Loucy (cell line): ENCODE measurements around the gene GRM5.

ENCODE experiments used
- EZH2phosphoT487 ChIP-seq: fragments of 200-600 bp; IDR thresholded peaks from 2 replicates; pipeline ENCODE4 v1.6.1; 2018; ENCODE audit warnings: antibody characterized with exemption, mild to moderate bottlenecking, moderate library complexity, borderline replicate concordance
- TF ChIP-seq, protein P1 (sequence below): fragments of 200-600 bp; sonication (generic); conservative IDR thresholded peaks from 2 replicates; pipeline ENCODE4 v1.5.1; 2014; ENCODE audit warnings: mild to moderate bottlenecking, antibody characterized with exemption, low read length

DNA sequence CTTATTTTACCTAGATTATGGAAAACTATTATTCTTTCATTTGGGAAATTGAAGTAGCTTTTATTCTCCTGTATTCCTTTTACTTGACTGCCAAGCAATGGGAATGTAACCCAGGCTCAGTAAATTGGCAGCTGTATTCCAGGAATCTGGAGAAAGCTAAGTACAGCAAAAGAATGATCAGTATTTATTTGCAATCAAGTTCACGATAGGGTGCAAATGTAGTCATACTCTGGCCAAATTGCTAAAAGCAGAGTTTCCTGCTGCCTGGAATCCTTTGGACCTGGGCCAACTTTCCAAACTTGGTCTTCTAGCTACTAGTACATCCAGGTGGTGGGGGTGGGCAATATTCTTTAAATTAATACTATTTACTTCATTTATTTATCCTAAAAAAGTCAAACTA is 442.3 kb downstream of the GRM5 start:
- TF ChIP-seq, protein P1, sequence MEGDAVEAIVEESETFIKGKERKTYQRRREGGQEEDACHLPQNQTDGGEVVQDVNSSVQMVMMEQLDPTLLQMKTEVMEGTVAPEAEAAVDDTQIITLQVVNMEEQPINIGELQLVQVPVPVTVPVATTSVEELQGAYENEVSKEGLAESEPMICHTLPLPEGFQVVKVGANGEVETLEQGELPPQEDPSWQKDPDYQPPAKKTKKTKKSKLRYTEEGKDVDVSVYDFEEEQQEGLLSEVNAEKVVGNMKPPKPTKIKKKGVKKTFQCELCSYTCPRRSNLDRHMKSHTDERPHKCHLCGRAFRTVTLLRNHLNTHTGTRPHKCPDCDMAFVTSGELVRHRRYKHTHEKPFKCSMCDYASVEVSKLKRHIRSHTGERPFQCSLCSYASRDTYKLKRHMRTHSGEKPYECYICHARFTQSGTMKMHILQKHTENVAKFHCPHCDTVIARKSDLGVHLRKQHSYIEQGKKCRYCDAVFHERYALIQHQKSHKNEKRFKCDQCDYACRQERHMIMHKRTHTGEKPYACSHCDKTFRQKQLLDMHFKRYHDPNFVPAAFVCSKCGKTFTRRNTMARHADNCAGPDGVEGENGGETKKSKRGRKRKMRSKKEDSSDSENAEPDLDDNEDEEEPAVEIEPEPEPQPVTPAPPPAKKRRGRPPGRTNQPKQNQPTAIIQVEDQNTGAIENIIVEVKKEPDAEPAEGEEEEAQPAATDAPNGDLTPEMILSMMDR, result no peak
- no peak for TF ChIP-seq EZH2phosphoT487
